ENCODE measurements around the gene OR4K14.

DNA sequence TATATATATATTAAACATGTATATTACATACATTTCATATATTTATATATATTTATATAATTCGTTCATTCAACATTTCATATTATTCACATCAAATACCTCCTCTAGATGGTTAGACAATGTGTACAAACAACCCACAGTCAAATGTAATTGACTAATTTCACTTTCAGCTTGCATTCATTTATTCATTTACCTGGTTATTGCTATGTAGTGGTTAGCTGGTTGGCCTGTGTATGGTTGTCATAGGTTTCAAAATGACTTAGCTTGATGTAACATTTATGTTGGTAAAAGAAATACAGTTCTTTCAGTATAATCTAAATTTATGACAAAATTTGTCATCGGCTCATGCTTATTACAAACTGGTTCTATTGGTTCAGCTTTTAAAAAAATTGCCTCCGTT is 16.3 kb upstream of the OR4K14 start:
- TF ChIP-seq, protein P1, sequence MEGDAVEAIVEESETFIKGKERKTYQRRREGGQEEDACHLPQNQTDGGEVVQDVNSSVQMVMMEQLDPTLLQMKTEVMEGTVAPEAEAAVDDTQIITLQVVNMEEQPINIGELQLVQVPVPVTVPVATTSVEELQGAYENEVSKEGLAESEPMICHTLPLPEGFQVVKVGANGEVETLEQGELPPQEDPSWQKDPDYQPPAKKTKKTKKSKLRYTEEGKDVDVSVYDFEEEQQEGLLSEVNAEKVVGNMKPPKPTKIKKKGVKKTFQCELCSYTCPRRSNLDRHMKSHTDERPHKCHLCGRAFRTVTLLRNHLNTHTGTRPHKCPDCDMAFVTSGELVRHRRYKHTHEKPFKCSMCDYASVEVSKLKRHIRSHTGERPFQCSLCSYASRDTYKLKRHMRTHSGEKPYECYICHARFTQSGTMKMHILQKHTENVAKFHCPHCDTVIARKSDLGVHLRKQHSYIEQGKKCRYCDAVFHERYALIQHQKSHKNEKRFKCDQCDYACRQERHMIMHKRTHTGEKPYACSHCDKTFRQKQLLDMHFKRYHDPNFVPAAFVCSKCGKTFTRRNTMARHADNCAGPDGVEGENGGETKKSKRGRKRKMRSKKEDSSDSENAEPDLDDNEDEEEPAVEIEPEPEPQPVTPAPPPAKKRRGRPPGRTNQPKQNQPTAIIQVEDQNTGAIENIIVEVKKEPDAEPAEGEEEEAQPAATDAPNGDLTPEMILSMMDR (IDR thresholded peaks at IDR 0.05) = no peak
- TF ChIP-seq POLR2A (IDR thresholded peaks at IDR 0.05) = no peak

Measured in breast epithelium (tissue), 3 donors.